Mesenchymal stem cell (in vitro differentiated cells and primary cell): ENCODE data around the gene RAB22A.

ENCODE experiments used
- DNase-seq: peaks from one replicate; pipeline ENCODE4 v3.0.0-alpha.2; 2013
- H2AFZ ChIP-seq: one replicate; pipeline ENCODE4 v1.6.1; 2013; ENCODE audit warnings: low read depth, mild to moderate bottlenecking, control low read depth, inconsistent platforms, low read length, moderate library complexity
- H2AK5ac ChIP-seq: 2 replicates; pipeline ENCODE4 v1.6.1; 2013; ENCODE audit warnings: low read length, moderate library complexity, mild to moderate bottlenecking, inconsistent platforms; ENCODE audit not compliant: severe bottlenecking
- H2BK120ac ChIP-seq: one replicate; pipeline ENCODE4 v1.6.1; 2013; ENCODE audit warnings: low read depth, mild to moderate bottlenecking, inconsistent platforms, low read length, moderate library complexity
- H2BK12ac ChIP-seq, 2 experiments: one replicate each; pipeline ENCODE4 v1.6.1; 2013; ENCODE audit warnings: inconsistent platforms in 2 of 2, low read length in 2 of 2, mild to moderate bottlenecking in 2 of 2, moderate library complexity in 2 of 2, control low read depth in 1 of 2
- H2BK15ac ChIP-seq: one replicate; pipeline ENCODE4 v1.6.1; 2013; ENCODE audit warnings: mild to moderate bottlenecking, low read depth, inconsistent platforms; ENCODE audit not compliant: poor library complexity, severe bottlenecking
- H2BK5ac ChIP-seq: 2 replicates; pipeline ENCODE4 v1.6.1; 2013; ENCODE audit warnings: low read depth, mild to moderate bottlenecking, low read length, control low read depth, inconsistent platforms; ENCODE audit not compliant: poor library complexity, severe bottlenecking
- H3K14ac ChIP-seq, 2 experiments: one replicate each; pipeline ENCODE4 v1.6.1; 2013; ENCODE audit warnings: inconsistent platforms in 2 of 2, low read length in 2 of 2, control low read depth in 1 of 2, mild to moderate bottlenecking in 1 of 2, moderate library complexity in 1 of 2
- H3K18ac ChIP-seq, 2 experiments: one replicate each; pipeline ENCODE4 v1.6.1; 2013; ENCODE audit warnings: inconsistent platforms in 2 of 2, low read length in 2 of 2, control low read depth in 1 of 2, low read depth in 1 of 2, mild to moderate bottlenecking in 1 of 2
- H3K23ac ChIP-seq, 2 experiments: one replicate each; pipeline ENCODE4 v1.6.1; 2013; ENCODE audit warnings: inconsistent platforms in 2 of 2, low read length in 2 of 2, mild to moderate bottlenecking in 2 of 2, moderate library complexity in 2 of 2, control low read depth in 1 of 2
- H3K27ac ChIP-seq: 2 replicates; pipeline ENCODE4 v1.5.1; 2013; ENCODE audit warnings: mild to moderate bottlenecking, moderate library complexity, low read length, control low read depth, inconsistent platforms; ENCODE audit not compliant: poor library complexity, severe bottlenecking
- H3K27me3 ChIP-seq, 2 experiments: 2 replicates each; pipeline versions ENCODE4 v1.6.1 to v1.7.0; 2013; ENCODE audit warnings: low read length in 2 of 2, mild to moderate bottlenecking in 2 of 2, moderate library complexity in 2 of 2, control low read depth in 1 of 2, inconsistent platforms in 1 of 2; ENCODE audit not compliant: control insufficient read depth in 1 of 2, insufficient read depth in 1 of 2
- H3K36me3 ChIP-seq, 2 experiments: 2 replicates each; pipeline versions ENCODE4 v1.6.1 to v1.7.0; 2013; ENCODE audit warnings: low read length in 2 of 2, control low read depth in 1 of 2, inconsistent platforms in 1 of 2, low read depth in 1 of 2, mild to moderate bottlenecking in 1 of 2; ENCODE audit not compliant: insufficient read depth in 2 of 2, control insufficient read depth in 1 of 2
- H3K4ac ChIP-seq, 2 experiments: one replicate each; pipeline ENCODE4 v1.6.1; 2013; ENCODE audit warnings: inconsistent platforms in 2 of 2, low read length in 2 of 2, mild to moderate bottlenecking in 2 of 2, moderate library complexity in 2 of 2, control low read depth in 1 of 2, low read depth in 1 of 2
- H3K4me1 ChIP-seq: 2 replicates; pipeline ENCODE4 v1.6.1; 2013; ENCODE audit warnings: low read depth, low read length, control low read depth; ENCODE audit not compliant: control insufficient read depth, insufficient read depth
- H3K4me2 ChIP-seq: 2 replicates; pipeline ENCODE4 v1.6.1; 2013; ENCODE audit warnings: low read length, mild to moderate bottlenecking, inconsistent platforms; ENCODE audit not compliant: poor library complexity, severe bottlenecking
- H3K4me3 ChIP-seq, 2 experiments: 2 replicates each; pipeline versions ENCODE4 v1.5.1 to v1.7.0; 2013; ENCODE audit warnings: low read length in 2 of 2, mild to moderate bottlenecking in 2 of 2, control low read depth in 1 of 2, low read depth in 1 of 2; ENCODE audit not compliant: insufficient read depth in 1 of 2
- H3K79me1 ChIP-seq: replicated peaks from 2 replicates; pipeline ENCODE4 v1.6.1; 2013; ENCODE audit warnings: mild to moderate bottlenecking, control low read depth, low read length, inconsistent platforms; ENCODE audit not compliant: poor library complexity, severe bottlenecking
- H3K9ac ChIP-seq: 2 replicates; pipeline ENCODE4 v1.7.0; 2013; ENCODE audit warnings: mild to moderate bottlenecking, low read length, moderate library complexity
- H3K9me3 ChIP-seq: 2 replicates; pipeline ENCODE4 v1.7.0; 2013; ENCODE audit warnings: mild to moderate bottlenecking, low read length; ENCODE audit not compliant: control insufficient read depth
- H4K8ac ChIP-seq: one replicate; pipeline ENCODE4 v1.6.1; 2013; ENCODE audit warnings: inconsistent platforms, mild to moderate bottlenecking, low read length, moderate library complexity
- H4K91ac ChIP-seq: one replicate; pipeline ENCODE4 v1.6.1; 2013; ENCODE audit warnings: mild to moderate bottlenecking, low read length, inconsistent platforms
- WGBS: methylation state at CpG from one replicate; pipeline ENCODE4 v1.1.7; 2013; ENCODE audit warnings: mixed read lengths; 5-methylcytosine and 5-hydroxymethylcytosine counted together

RAB22A gene

GRCh38 chr20:58389324-58389967, 79.9 kb downstream of the RAB22A start:
- peak overlapping the region in 1 of 2 experiments; percentile 99 for H3K23ac ChIP-seq
- H2AK5ac ChIP-seq, result no peak overlapping the region
- peaks cover 4 to 26% of the 10 kb centered on the region in 2 experiments for H3K36me3 ChIP-seq
- H2BK12ac ChIP-seq, result peak overlapping the region in 1 of 2 experiments; percentile 66
- WGBS, result 1% methylated on average over 53 of the region's 56 CpGs
- H3K18ac ChIP-seq, result peak overlapping the region; percentile 97 to 100
- peak overlapping the region; percentile 94 for H4K8ac ChIP-seq
- peak overlapping the region; percentile 73 for H3K4me2 ChIP-seq
- H3K9ac ChIP-seq, result peak overlapping the region; percentile 96
- H3K79me1 ChIP-seq, result no peaks in the 10 kb centered on the region
- peak overlapping the region; percentile 97 for H4K91ac ChIP-seq
- peak overlapping the region; percentile 15 for H2BK5ac ChIP-seq
- H3K4me3 ChIP-seq, result peak overlapping the region; percentile 91 to 98
- peak overlapping the region; percentile 86 for H3K27ac ChIP-seq
- H3K14ac ChIP-seq, result peak overlapping the region; percentile 47 to 99
- peak overlapping the region; percentile 95 for H2AFZ ChIP-seq
- peak overlapping the region; percentile 20 to 98 for H3K4ac ChIP-seq
- peak; percentile 67 for DNase-seq
- H3K9me3 ChIP-seq, result peaks cover 3% of the 10 kb centered on the region
- H3K27me3 ChIP-seq, result no peaks in the 10 kb centered on the region
- peaks cover 7% of the 10 kb centered on the region for H3K4me1 ChIP-seq
- H2BK15ac ChIP-seq, result no peak overlapping the region
- peak overlapping the region; percentile 78 for H2BK120ac ChIP-seq

DNA sequence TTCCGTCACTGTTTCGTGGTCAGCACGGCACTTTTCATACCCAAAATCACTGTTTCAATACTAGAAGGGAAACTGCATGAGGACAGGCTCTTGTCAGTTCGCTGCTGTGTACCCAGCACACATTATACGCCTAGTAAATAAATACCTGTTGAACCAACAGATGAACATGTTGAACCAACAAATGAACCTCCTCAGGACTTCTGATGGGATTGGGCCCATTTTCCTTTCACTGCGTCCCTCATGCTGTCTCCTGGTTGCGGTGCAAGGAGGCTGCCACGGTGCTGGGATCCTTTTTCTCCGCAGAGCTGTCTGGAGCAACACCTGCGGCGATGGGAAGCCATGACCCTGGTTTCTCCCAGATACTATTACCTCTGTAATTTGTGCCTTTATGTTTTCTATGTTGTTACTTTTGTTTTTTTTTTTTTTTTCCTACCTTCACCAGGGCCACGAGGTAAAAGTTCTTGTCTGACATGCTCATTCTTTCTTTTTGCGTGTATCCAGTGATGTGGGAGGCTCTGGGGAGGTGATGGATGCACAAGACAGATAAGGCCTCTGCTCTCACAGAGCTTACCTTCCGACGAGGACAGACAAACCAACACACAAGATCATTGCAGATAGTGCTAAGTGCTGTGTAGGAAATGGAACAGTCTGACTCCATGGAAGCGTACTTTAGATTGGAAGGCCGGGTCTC, 80.6 kb downstream of the RAB22A start:
- Histone ChIP-seq H2AFZ (no peak overlapping the region), H3K27me3 (no peaks in the 10 kb centered on the region), H3K4me1 (peaks cover 7% of the 10 kb centered on the region), H3K9me3 (peaks cover 3% of the 10 kb centered on the region), H2BK120ac (no peak overlapping the region), H3K4me3 (peak overlapping the region; percentile 91 to 98), H2AK5ac (no peak overlapping the region), H3K79me1 (no peaks in the 10 kb centered on the region), H3K14ac (peak overlapping the region in 1 of 2 experiments; percentile 98), H3K23ac (peak overlapping the region in 1 of 2 experiments; percentile 29), H3K36me3 (peaks cover 4 to 26% of the 10 kb centered on the region in 2 experiments), H4K8ac (peak overlapping the region; percentile 66), H3K9ac (peak overlapping the region; percentile 96), H3K18ac (peak overlapping the region; percentile 83 to 97), H3K27ac (no peak overlapping the region), H3K4ac (peak overlapping the region; percentile 20 to 98), H2BK5ac (no peak overlapping the region), H2BK15ac (no peak overlapping the region), H3K4me2 (peak overlapping the region; percentile 73), H2BK12ac (no peak overlapping the region), H4K91ac (peak overlapping the region; percentile 28)
- DNase-seq, result no peak
- 76% methylated on average over 15 of the region's 17 CpGs for WGBS

DNA sequence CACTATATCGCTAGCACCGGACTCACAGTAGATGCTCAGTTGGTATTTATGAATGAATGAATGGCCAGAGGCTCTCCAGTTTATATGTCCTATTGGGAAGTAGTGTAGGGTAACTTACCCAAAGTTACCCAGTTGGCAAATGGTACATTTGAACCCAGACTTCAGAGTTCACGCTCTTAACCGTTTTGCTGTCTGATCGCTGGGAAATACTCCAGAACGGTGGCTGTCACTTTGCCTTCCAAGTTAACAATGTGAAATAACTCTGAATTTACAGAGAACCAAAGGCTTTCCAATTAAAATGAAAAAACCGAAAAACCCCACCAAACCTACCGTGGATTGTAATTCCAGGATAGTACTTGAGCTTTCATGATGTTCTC, 81.1 kb downstream of the RAB22A start:
- Histone ChIP-seq H3K79me1 (no peaks in the 10 kb centered on the region), H3K4me3 (peak overlapping the region in 1 of 2 experiments; percentile 91), H3K14ac (no peak overlapping the region), H2BK120ac (no peak overlapping the region), H3K4me1 (peaks cover 7% of the 10 kb centered on the region), H3K9me3 (peaks cover 3% of the 10 kb centered on the region), H3K27me3 (no peaks in the 10 kb centered on the region), H4K8ac (no peak overlapping the region), H3K36me3 (peaks cover 4 to 26% of the 10 kb centered on the region in 2 experiments), H2AFZ (no peak overlapping the region), H3K4me2 (no peak overlapping the region), H2AK5ac (no peak overlapping the region), H3K9ac (no peak overlapping the region), H3K23ac (no peak overlapping the region), H2BK5ac (no peak overlapping the region), H2BK15ac (no peak overlapping the region), H4K91ac (no peak overlapping the region), H2BK12ac (no peak overlapping the region), H3K4ac (no peak overlapping the region), H3K18ac (no peak overlapping the region), H3K27ac (no peak overlapping the region)
- DNase-seq, result no peak
- 98% methylated on average over 7 of the region's 8 CpGs for WGBS

- 91% methylated on average over 4 of the region's 4 CpGs for WGBS
These were observed 82.8 kb downstream of the RAB22A start for GRCh38 chr20:58392286-58392685.

More at GRCh38 chr20:58392286-58392685, 82.8 kb downstream of the RAB22A start:
- Histone ChIP-seq H2AFZ (no peak overlapping the region), H3K23ac (no peak overlapping the region), H3K36me3 (peaks cover 4 to 26% of the 10 kb centered on the region in 2 experiments), H2BK15ac (no peak overlapping the region), H2BK120ac (no peak overlapping the region), H3K79me1 (no peaks in the 10 kb centered on the region), H3K4me1 (peaks cover 7% of the 10 kb centered on the region), H3K27me3 (no peaks in the 10 kb centered on the region), H4K8ac (no peak overlapping the region), H2BK5ac (no peak overlapping the region), H3K4me2 (no peak overlapping the region), H2AK5ac (no peak overlapping the region), H3K27ac (no peak overlapping the region), H3K4ac (no peak overlapping the region), H4K91ac (no peak overlapping the region), H3K18ac (no peak overlapping the region), H3K9me3 (peaks cover 3% of the 10 kb centered on the region), H3K14ac (no peak overlapping the region), H2BK12ac (no peak overlapping the region), H3K9ac (peak overlapping the region; percentile 7), H3K4me3 (no peak overlapping the region)
- DNase-seq, result no peak
